ENCODE measurements around the gene HNMT. TPM values are rescaled to one million over a fixed set of nuclear protein-coding genes. Genes with fewer than 3 reads are reported as not detected.
A peak's percentile ranks its signal among the peaks of the same experiment; 100 is the strongest.

The HNMT gene
- total and polyA plus RNA-seq, 2 experiments from 2014 or later = 4.7 to 5.6 TPM

- TF ChIP-seq CTCF (IDR thresholded peaks at IDR 0.05; ENCODE audit: low read depth, low read length) = no peak
- H3K9me3 ChIP-seq (ENCODE audit: low read depth) = no peaks in the 10 kb centered on the region
- no peaks in the 10 kb centered on the region for H3K27me3 ChIP-seq
- H3K4me1 ChIP-seq (ENCODE audit: low read depth) = no peaks in the 10 kb centered on the region
- DNase-seq (ENCODE audit: low read depth in 1 of 2, low spot score in 1 of 2) = no peak
- H3K4me3 ChIP-seq = no peak overlapping the region
- H3K27ac ChIP-seq = no peak overlapping the region
- H3K36me3 ChIP-seq = no peaks in the 10 kb centered on the region
Measured at GRCh38 chr2:137998503-137998902, 34.2 kb downstream of the HNMT start.

GRCh38 chr2:137999273-137999672, 35.0 kb downstream of the HNMT start:
- no peak for TF ChIP-seq CTCF (IDR thresholded peaks at IDR 0.05; ENCODE audit: low read depth, low read length)
- no peak overlapping the region for H3K27ac ChIP-seq
- H3K36me3 ChIP-seq = no peaks in the 10 kb centered on the region
- no peaks in the 10 kb centered on the region for H3K9me3 ChIP-seq (ENCODE audit: low read depth)
- H3K4me3 ChIP-seq = no peak overlapping the region
- H3K4me1 ChIP-seq (ENCODE audit: low read depth) = no peaks in the 10 kb centered on the region
- H3K27me3 ChIP-seq = no peaks in the 10 kb centered on the region
- DNase-seq (ENCODE audit: low read depth in 1 of 2, low spot score in 1 of 2) = no peak

GRCh38 chr2:138000009-138000408, 35.7 kb downstream of the HNMT start:
- TF ChIP-seq CTCF (IDR thresholded peaks at IDR 0.05; ENCODE audit: low read depth, low read length) = no peak
- Histone ChIP-seq H3K27ac (no peak overlapping the region), H3K9me3 (ENCODE audit: low read depth) (no peaks in the 10 kb centered on the region), H3K4me1 (ENCODE audit: low read depth) (no peaks in the 10 kb centered on the region), H3K4me3 (no peak overlapping the region), H3K27me3 (no peaks in the 10 kb centered on the region), H3K36me3 (no peaks in the 10 kb centered on the region)
- no peak for DNase-seq (ENCODE audit: low read depth in 1 of 2, low spot score in 1 of 2)

- DNase-seq (ENCODE audit: low read depth in 1 of 2, low spot score in 1 of 2) = no peak
- Histone ChIP-seq H3K36me3 (no peaks in the 10 kb centered on the region), H3K9me3 (ENCODE audit: low read depth) (no peaks in the 10 kb centered on the region), H3K27me3 (no peaks in the 10 kb centered on the region), H3K4me3 (no peak overlapping the region), H3K4me1 (ENCODE audit: low read depth) (no peaks in the 10 kb centered on the region), H3K27ac (no peak overlapping the region)
- TF ChIP-seq CTCF (IDR thresholded peaks at IDR 0.05; ENCODE audit: low read depth, low read length) = no peak
Measured at GRCh38 chr2:138000796-138001195, 36.5 kb downstream of the HNMT start.

GRCh38 chr2:138003411-138003810, 39.1 kb downstream of the HNMT start:
- peak in 1 of 2 donors; percentile 36 for DNase-seq (ENCODE audit: low read depth in 1 of 2, low spot score in 1 of 2)

More at GRCh38 chr2:138003411-138003810, 39.1 kb downstream of the HNMT start:
- H3K4me1 ChIP-seq (ENCODE audit: low read depth) = no peaks in the 10 kb centered on the region
- no peaks in the 10 kb centered on the region for H3K36me3 ChIP-seq
- H3K9me3 ChIP-seq (ENCODE audit: low read depth) = no peaks in the 10 kb centered on the region
- no peak overlapping the region for H3K27ac ChIP-seq
- H3K4me3 ChIP-seq = no peak overlapping the region
- H3K27me3 ChIP-seq = no peaks in the 10 kb centered on the region
- TF ChIP-seq CTCF (IDR thresholded peaks at IDR 0.05; ENCODE audit: low read depth, low read length) = no peak

Measured in cardiac muscle cell (in vitro differentiated cells and primary cell).